DMS53 (cell line): ENCODE measurements around the gene GMPR.

Experiments used
- DNase-seq: peaks from one replicate; lab custom pipeline; 2025; lab: John Stamatoyannopoulos, UW

GMPR gene

GRCh38 chr6:16238057-16238962, at the start of gene GMPR:
TSS of gene GMPR (plus strand) at chr6:16238587. CDS start at chr6:16238694, 107 bp downstream.
- peak; percentile 90 for DNase-seq

GRCh38 chr6:16190214-16190613, 48.2 kb upstream of the GMPR start:
- DNase-seq, result peak; percentile 61

GRCh38 chr6:16196260-16196983, 42.0 kb upstream of the GMPR start:
- DNase-seq, result peak; percentile 32

GRCh38 chr6:16196984-16197546, 41.3 kb upstream of the GMPR start:
- peak; percentile 45 for DNase-seq

GRCh38 chr6:16198061-16198705, 40.2 kb upstream of the GMPR start:
- DNase-seq, result no peak

- no peak for DNase-seq
Measured at GRCh38 chr6:16199804-16200203, 38.6 kb upstream of the GMPR start.

- DNase-seq, result no peak
Measured at GRCh38 chr6:16200321-16200883, 38.0 kb upstream of the GMPR start.

GRCh38 chr6:16201706-16202105, 36.7 kb upstream of the GMPR start:
- peak; percentile 45 for DNase-seq

- no peak for DNase-seq
Measured at GRCh38 chr6:16204653-16205376, 33.6 kb upstream of the GMPR start.

- DNase-seq, result peak; percentile 34
Measured at GRCh38 chr6:16205377-16206144, 32.8 kb upstream of the GMPR start.

GRCh38 chr6:16206595-16207037, 31.8 kb upstream of the GMPR start:
- DNase-seq, result peak; percentile 83

GRCh38 chr6:16208989-16209388, 29.4 kb upstream of the GMPR start:
- no peak for DNase-seq

- no peak for DNase-seq
Measured at GRCh38 chr6:16209539-16209938, 28.8 kb upstream of the GMPR start.

- no peak for DNase-seq
Measured at GRCh38 chr6:16212276-16212675, 26.1 kb upstream of the GMPR start.

- DNase-seq, result no peak
Measured at GRCh38 chr6:16216501-16217155, 21.8 kb upstream of the GMPR start.

GRCh38 chr6:16217156-16217721, 21.1 kb upstream of the GMPR start:
- DNase-seq, result no peak

GRCh38 chr6:16222826-16223225, 15.6 kb upstream of the GMPR start:
- DNase-seq, result no peak

GRCh38 chr6:16223362-16223761, 15.0 kb upstream of the GMPR start:
- no peak for DNase-seq

GRCh38 chr6:16224409-16224808, 14.0 kb upstream of the GMPR start:
- DNase-seq, result no peak
